WTC11 (cell line): Measurements from ENCODE around the gene CNTRL. TPM values are rescaled to one million over a fixed set of nuclear protein-coding genes. Genes with fewer than 3 reads are reported as not detected.

ENCODE experiments used
- ATAC-seq: fragments of 200-7000 bp; cut with Tn5 transposase; 2 replicates; pipeline ENCODE4 v1.10.0; 2021; ENCODE audit warnings: mild to moderate bottlenecking, moderate library complexity
- CTCF ChIA-PET: fragments of 300-600 bp; sonication (Branson Sonifier 250); formaldehyde crosslinking; loops from one replicate; lab custom pipeline; 2021; ENCODE audit warnings: antibody characterized with exemption; lab: Charles Lee
- POLR2A ChIA-PET: fragments of 350-600 bp; sonication (Branson Sonifier 250); formaldehyde crosslinking; loops from one replicate; lab custom pipeline; 2021; ENCODE audit warnings: antibody characterized with exemption; lab: Charles Lee
- DNase-seq: peaks from one replicate; pipeline ENCODE4 v3.0.0; 2021; ENCODE audit warnings: low spot score
- H3K27ac Mint-ChIP-seq: 2 replicates; pipeline ENCODE4 v1.8.0; 2021; ENCODE audit warnings: mixed read lengths
- H3K27me3 Mint-ChIP-seq: 2 replicates; pipeline ENCODE4 v1.8.0; 2021; ENCODE audit warnings: low read depth, mild to moderate bottlenecking, moderate library complexity, mixed read lengths
- H3K36me3 Mint-ChIP-seq: 2 replicates; pipeline ENCODE4 v1.8.0; 2021; ENCODE audit warnings: mixed read lengths
- H3K4me1 Mint-ChIP-seq: 2 replicates; pipeline ENCODE4 v1.8.0; 2022; ENCODE audit warnings: mixed read lengths
- H3K4me3 Mint-ChIP-seq: 2 replicates; pipeline ENCODE4 v1.8.0; 2021; ENCODE audit warnings: mild to moderate bottlenecking, moderate library complexity, mixed read lengths
- H3K9me3 Mint-ChIP-seq: 2 replicates; pipeline ENCODE4 v1.8.0; 2021; ENCODE audit warnings: mixed read lengths
- AFF4 ChIP-seq: sonication (generic); formaldehyde crosslinking; IDR thresholded peaks from 2 replicates; pipeline ENCODE4 v1.8.1; 2023; ENCODE audit warnings: mild to moderate bottlenecking, missing genetic modification reagents, borderline replicate concordance
- ATF2 ChIP-seq: sonication (generic); formaldehyde crosslinking; IDR thresholded peaks from 2 replicates; pipeline ENCODE4 v1.8.1; 2022; ENCODE audit warnings: low read depth, missing genetic modification reagents, borderline replicate concordance
- CREB1 ChIP-seq: sonication (generic); formaldehyde crosslinking; IDR thresholded peaks from 2 replicates; pipeline ENCODE4 v1.8.0; 2023; ENCODE audit warnings: mild to moderate bottlenecking, missing genetic modification reagents
- EMX1 ChIP-seq: fragments of 250-450 bp; sonication (Bioruptor Pico); IDR thresholded peaks from 2 replicates; pipeline ENCODE4 v1.8.0; 2021; ENCODE audit warnings: mild to moderate bottlenecking
- FOXK1 ChIP-seq: sonication (generic); formaldehyde crosslinking; IDR thresholded peaks from 2 replicates; pipeline ENCODE4 v1.8.0; 2022; ENCODE audit warnings: mild to moderate bottlenecking, moderate library complexity, missing genetic modification reagents
- GTF2I ChIP-seq: fragments of 250-450 bp; sonication (Bioruptor Pico); conservative IDR thresholded peaks from 2 replicates; pipeline ENCODE4 v1.4.0; 2021; ENCODE audit warnings: mild to moderate bottlenecking
- RELA ChIP-seq: sonication (generic); formaldehyde crosslinking; IDR thresholded peaks from 2 replicates; pipeline ENCODE4 v1.8.1; 2022; ENCODE audit warnings: missing genetic modification reagents, mild to moderate bottlenecking, borderline replicate concordance
- RORB ChIP-seq: fragments of 250-450 bp; sonication (Bioruptor Pico); IDR thresholded peaks from 2 replicates; pipeline ENCODE4 v1.9.0; 2021; ENCODE audit warnings: mild to moderate bottlenecking
- SOX15 ChIP-seq: fragments of 250-450 bp; sonication (Bioruptor Pico); IDR thresholded peaks from 2 replicates; pipeline ENCODE4 v1.9.0; 2021; ENCODE audit warnings: mild to moderate bottlenecking
- TEAD1 ChIP-seq: sonication (generic); formaldehyde crosslinking; IDR thresholded peaks from 2 replicates; pipeline ENCODE4 v1.8.0; 2022; ENCODE audit warnings: mild to moderate bottlenecking, missing genetic modification reagents
- ZBTB21 ChIP-seq: sonication (generic); formaldehyde crosslinking; IDR thresholded peaks from 2 replicates; pipeline ENCODE4 v1.8.1; 2023; ENCODE audit warnings: mild to moderate bottlenecking, missing genetic modification reagents, borderline replicate concordance
- ZNF232 ChIP-seq: sonication (generic); formaldehyde crosslinking; IDR thresholded peaks from 2 replicates; pipeline ENCODE4 v1.8.0; 2022; ENCODE audit warnings: mild to moderate bottlenecking, missing genetic modification reagents
- ZNF281 ChIP-seq: sonication (generic); formaldehyde crosslinking; IDR thresholded peaks from 2 replicates; pipeline ENCODE4 v1.8.0; 2023; ENCODE audit warnings: mild to moderate bottlenecking, missing genetic modification reagents
- ZNF396 ChIP-seq: fragments of 250-450 bp; sonication (Bioruptor Pico); IDR thresholded peaks from 2 replicates; pipeline ENCODE4 v1.8.0; 2021; ENCODE audit warnings: mild to moderate bottlenecking, moderate library complexity, borderline replicate concordance
- total RNA-seq: library from RNA; stranded (reverse); gene quantifications from 3 replicates; pipeline ENCODE4 v1.2.3, GENCODE V29; 2021
- TF ChIP-seq, protein P1 (sequence below): sonication (generic); formaldehyde crosslinking; conservative IDR thresholded peaks from 2 replicates; pipeline ENCODE4 v1.8.1; 2022; ENCODE audit warnings: mild to moderate bottlenecking, missing genetic modification reagents
- TF ChIP-seq, protein P2 (sequence below): sonication (generic); formaldehyde crosslinking; IDR thresholded peaks from 2 replicates; pipeline ENCODE4 v1.8.1; 2022; ENCODE audit warnings: mild to moderate bottlenecking, missing genetic modification reagents, moderate library complexity, borderline replicate concordance
- TF ChIP-seq, protein P3 (sequence below): sonication (generic); formaldehyde crosslinking; IDR thresholded peaks from 2 replicates; pipeline ENCODE4 v1.8.0; 2022; ENCODE audit warnings: mild to moderate bottlenecking, missing genetic modification reagents
- TF ChIP-seq, protein P4 (sequence below): sonication (generic); formaldehyde crosslinking; IDR thresholded peaks from 2 replicates; pipeline ENCODE4 v1.8.1; 2023; ENCODE audit warnings: mild to moderate bottlenecking, missing genetic modification reagents
- TF ChIP-seq, protein P5 (sequence below): sonication (generic); formaldehyde crosslinking; IDR thresholded peaks from 2 replicates; pipeline ENCODE4 v1.8.1; 2023; ENCODE audit warnings: mild to moderate bottlenecking, missing genetic modification reagents, moderate library complexity
- TF ChIP-seq, protein P6 (sequence below): sonication (generic); formaldehyde crosslinking; IDR thresholded peaks from 2 replicates; pipeline ENCODE4 v1.8.0; 2022; ENCODE audit warnings: missing genetic modification reagents

Gene CNTRL
- total RNA-seq, 1 experiment from 2014 or later = 13.3 TPM

DNA sequence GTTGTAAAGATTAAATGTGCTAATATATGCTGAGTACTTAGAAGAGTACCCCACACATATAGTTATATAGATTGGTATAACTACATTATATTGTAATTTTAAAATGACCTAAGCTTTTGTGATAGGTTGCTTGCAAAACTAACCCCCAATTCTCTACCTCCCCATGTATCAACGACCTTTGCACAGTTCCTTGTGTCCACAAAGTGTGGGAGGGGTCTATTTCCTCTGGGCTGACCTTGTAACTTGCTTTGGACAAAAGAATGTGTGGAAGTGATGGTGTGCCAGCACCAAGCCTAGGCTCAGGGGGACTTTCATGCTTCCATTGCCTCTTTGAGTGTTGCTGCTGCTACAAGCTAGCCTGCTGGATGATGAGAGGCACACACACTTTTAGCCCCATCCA lies 45.3 kb upstream of the CNTRL start:
- no peaks in the 10 kb centered on the region for H3K9me3 Mint-ChIP-seq
- ATAC-seq = no peak
- H3K27me3 Mint-ChIP-seq = no peaks in the 10 kb centered on the region
- ChIA-PET POLR2A (no interaction called here), CTCF (interaction anchor here (1.2 to 2.2 kb wide), 3 partner anchors 31 to 48 kb away, joined by 3 to 8 read pairs (median 6); no protein-coding TSS in a partner anchor)
- H3K4me1 Mint-ChIP-seq = no peaks in the 10 kb centered on the region
- no peak overlapping the region for H3K27ac Mint-ChIP-seq
- no peaks in the 10 kb centered on the region for H3K36me3 Mint-ChIP-seq
- no peak overlapping the region for H3K4me3 Mint-ChIP-seq
- TF ChIP-seq, protein P1, sequence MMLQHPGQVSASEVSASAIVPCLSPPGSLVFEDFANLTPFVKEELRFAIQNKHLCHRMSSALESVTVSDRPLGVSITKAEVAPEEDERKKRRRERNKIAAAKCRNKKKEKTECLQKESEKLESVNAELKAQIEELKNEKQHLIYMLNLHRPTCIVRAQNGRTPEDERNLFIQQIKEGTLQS = no peak
- TF ChIP-seq AFF4 (CRISPR knock-in tag) = no peak
- TF ChIP-seq SOX15 (CRISPR knock-in tag) = no peak
- TF ChIP-seq, protein P2, sequence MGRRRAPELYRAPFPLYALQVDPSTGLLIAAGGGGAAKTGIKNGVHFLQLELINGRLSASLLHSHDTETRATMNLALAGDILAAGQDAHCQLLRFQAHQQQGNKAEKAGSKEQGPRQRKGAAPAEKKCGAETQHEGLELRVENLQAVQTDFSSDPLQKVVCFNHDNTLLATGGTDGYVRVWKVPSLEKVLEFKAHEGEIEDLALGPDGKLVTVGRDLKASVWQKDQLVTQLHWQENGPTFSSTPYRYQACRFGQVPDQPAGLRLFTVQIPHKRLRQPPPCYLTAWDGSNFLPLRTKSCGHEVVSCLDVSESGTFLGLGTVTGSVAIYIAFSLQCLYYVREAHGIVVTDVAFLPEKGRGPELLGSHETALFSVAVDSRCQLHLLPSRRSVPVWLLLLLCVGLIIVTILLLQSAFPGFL = no peak
- no peak for TF ChIP-seq ZNF396
- no peak for TF ChIP-seq GTF2I (CRISPR knock-in tag)
- TF ChIP-seq ZBTB21 (CRISPR knock-in tag) = no peak
- no peak for TF ChIP-seq FOXK1 (CRISPR knock-in tag)
- no peak for TF ChIP-seq CREB1
- TF ChIP-seq, protein P3, sequence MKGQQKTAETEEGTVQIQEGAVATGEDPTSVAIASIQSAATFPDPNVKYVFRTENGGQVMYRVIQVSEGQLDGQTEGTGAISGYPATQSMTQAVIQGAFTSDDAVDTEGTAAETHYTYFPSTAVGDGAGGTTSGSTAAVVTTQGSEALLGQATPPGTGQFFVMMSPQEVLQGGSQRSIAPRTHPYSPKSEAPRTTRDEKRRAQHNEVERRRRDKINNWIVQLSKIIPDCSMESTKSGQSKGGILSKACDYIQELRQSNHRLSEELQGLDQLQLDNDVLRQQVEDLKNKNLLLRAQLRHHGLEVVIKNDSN (CRISPR knock-in tag) = no peak
- TF ChIP-seq, protein P4, sequence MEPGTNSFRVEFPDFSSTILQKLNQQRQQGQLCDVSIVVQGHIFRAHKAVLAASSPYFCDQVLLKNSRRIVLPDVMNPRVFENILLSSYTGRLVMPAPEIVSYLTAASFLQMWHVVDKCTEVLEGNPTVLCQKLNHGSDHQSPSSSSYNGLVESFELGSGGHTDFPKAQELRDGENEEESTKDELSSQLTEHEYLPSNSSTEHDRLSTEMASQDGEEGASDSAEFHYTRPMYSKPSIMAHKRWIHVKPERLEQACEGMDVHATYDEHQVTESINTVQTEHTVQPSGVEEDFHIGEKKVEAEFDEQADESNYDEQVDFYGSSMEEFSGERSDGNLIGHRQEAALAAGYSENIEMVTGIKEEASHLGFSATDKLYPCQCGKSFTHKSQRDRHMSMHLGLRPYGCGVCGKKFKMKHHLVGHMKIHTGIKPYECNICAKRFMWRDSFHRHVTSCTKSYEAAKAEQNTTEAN (CRISPR knock-in tag) = no peak
- TF ChIP-seq ATF2 (CRISPR knock-in tag) = no peak
- TF ChIP-seq ZNF232 (CRISPR knock-in tag) = no peak
- TF ChIP-seq RORB (CRISPR knock-in tag) = no peak
- TF ChIP-seq, all 79 proteins: peak for 0
- DNase-seq = no peak

GRCh38 chr9:121034529-121034928 lies 40.2 kb upstream of the CNTRL start:
- ChIA-PET POLR2A (no interaction called here), CTCF (interaction anchor here (0.9 to 2.4 kb wide), 5 partner anchors 21 to 53 kb away, joined by 3 to 13 read pairs (median 4); no protein-coding TSS in a partner anchor)
- no peaks in the 10 kb centered on the region for H3K4me1 Mint-ChIP-seq
- no peaks in the 10 kb centered on the region for H3K36me3 Mint-ChIP-seq
- no peak overlapping the region for H3K4me3 Mint-ChIP-seq
- ATAC-seq (no peak), DNase-seq (no peak)
- peaks cover 3% of the 10 kb centered on the region; the same call in 1 of the 2 replicates for H3K27me3 Mint-ChIP-seq
- H3K27ac Mint-ChIP-seq = no peak overlapping the region
- no peaks in the 10 kb centered on the region for H3K9me3 Mint-ChIP-seq
- TF ChIP-seq, protein P5, sequence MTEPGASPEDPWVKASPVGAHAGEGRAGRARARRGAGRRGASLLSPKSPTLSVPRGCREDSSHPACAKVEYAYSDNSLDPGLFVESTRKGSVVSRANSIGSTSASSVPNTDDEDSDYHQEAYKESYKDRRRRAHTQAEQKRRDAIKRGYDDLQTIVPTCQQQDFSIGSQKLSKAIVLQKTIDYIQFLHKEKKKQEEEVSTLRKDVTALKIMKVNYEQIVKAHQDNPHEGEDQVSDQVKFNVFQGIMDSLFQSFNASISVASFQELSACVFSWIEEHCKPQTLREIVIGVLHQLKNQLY = no peak
- no peak for TF ChIP-seq ZNF281 (CRISPR knock-in tag)
- TF ChIP-seq, protein P6, sequence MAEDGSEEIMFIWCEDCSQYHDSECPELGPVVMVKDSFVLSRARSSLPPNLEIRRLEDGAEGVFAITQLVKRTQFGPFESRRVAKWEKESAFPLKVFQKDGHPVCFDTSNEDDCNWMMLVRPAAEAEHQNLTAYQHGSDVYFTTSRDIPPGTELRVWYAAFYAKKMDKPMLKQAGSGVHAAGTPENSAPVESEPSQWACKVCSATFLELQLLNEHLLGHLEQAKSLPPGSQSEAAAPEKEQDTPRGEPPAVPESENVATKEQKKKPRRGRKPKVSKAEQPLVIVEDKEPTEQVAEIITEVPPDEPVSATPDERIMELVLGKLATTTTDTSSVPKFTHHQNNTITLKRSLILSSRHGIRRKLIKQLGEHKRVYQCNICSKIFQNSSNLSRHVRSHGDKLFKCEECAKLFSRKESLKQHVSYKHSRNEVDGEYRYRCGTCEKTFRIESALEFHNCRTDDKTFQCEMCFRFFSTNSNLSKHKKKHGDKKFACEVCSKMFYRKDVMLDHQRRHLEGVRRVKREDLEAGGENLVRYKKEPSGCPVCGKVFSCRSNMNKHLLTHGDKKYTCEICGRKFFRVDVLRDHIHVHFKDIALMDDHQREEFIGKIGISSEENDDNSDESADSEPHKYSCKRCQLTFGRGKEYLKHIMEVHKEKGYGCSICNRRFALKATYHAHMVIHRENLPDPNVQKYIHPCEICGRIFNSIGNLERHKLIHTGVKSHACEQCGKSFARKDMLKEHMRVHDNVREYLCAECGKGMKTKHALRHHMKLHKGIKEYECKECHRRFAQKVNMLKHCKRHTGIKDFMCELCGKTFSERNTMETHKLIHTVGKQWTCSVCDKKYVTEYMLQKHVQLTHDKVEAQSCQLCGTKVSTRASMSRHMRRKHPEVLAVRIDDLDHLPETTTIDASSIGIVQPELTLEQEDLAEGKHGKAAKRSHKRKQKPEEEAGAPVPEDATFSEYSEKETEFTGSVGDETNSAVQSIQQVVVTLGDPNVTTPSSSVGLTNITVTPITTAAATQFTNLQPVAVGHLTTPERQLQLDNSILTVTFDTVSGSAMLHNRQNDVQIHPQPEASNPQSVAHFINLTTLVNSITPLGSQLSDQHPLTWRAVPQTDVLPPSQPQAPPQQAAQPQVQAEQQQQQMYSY (CRISPR knock-in tag) = no peak
- TF ChIP-seq RELA (CRISPR knock-in tag) = no peak
- TF ChIP-seq TEAD1 (CRISPR knock-in tag) = no peak
- TF ChIP-seq EMX1 = no peak
